Right lobe of liver (tissue), 6 donors: ENCODE data around the gene PIAS1. TPM values are rescaled to one million over a fixed set of nuclear protein-coding genes. Genes with fewer than 3 reads are reported as not detected.

Experiments used
- ATAC-seq, 4 donors: fragments of 200-7000 bp; cut with Tn5 transposase; one replicate each; pipeline ENCODE4 v1.9.1; 2020; ENCODE audit warnings: mild to moderate bottlenecking in 4 of 4, moderate library complexity in 4 of 4
- DNase-seq, 3 donors: peaks; one replicate each; pipeline ENCODE4 v3.0.0-alpha.2; 2020
- H3K27ac ChIP-seq, 3 donors: fragments of 200-600 bp; one replicate each; pipeline ENCODE4 v1.8.0; 2022
- H3K27me3 ChIP-seq, 2 donors: fragments of 200-600 bp; one replicate each; pipeline ENCODE4 v1.8.0; 2022
- H3K36me3 ChIP-seq, 4 donors: fragments of 200-600 bp; sonication (generic) in 1 of 4; one replicate each; pipeline versions ENCODE4 v1.5.1 to v1.8.0; 2017 to 2022; ENCODE audit warnings: control low read depth in 1 of 4
- H3K4me1 ChIP-seq, 4 donors: fragments of 200-600 bp; sonication (generic) in 1 of 4; one replicate each; pipeline versions ENCODE4 v1.5.1 to v1.8.0; 2017 to 2022; ENCODE audit warnings: control low read depth in 1 of 4
- H3K4me3 ChIP-seq, 3 donors: fragments of 200-600 bp; one replicate each; pipeline ENCODE4 v1.8.0; 2022
- H3K9me3 ChIP-seq, 4 donors: fragments of 200-600 bp; sonication (generic) in 1 of 4; one replicate each; pipeline versions ENCODE4 v1.5.1 to v1.8.0; 2017 to 2022; ENCODE audit warnings: control low read depth in 1 of 4
- CTCF ChIP-seq, 4 donors: fragments of 200-600 bp in 3 of 4; fragments of 450-650 bp in 1 of 4; IDR thresholded peaks; one replicate each; pipeline versions ENCODE4 v1.5.1 to v1.8.0; 2016 to 2022; ENCODE audit warnings: antibody characterized with exemption in 4 of 4, mild to moderate bottlenecking in 2 of 4
- POLR2A ChIP-seq: fragments of 450-650 bp; IDR thresholded peaks from one replicate; pipeline ENCODE4 v1.6.1; 2017; ENCODE audit warnings: antibody characterized with exemption, mild to moderate bottlenecking
- WGBS: methylation state at CpG from one replicate; pipeline ENCODE4 v1.1.6; 2018; ENCODE audit warnings: low coverage, low lambda C conversion rate; ENCODE audit not compliant: insufficient coverage; ENCODE audit errors: missing lambda C conversion rate; 5-methylcytosine and 5-hydroxymethylcytosine counted together
- intact Hi-C, 2 donors: fragments of 100-400 bp; cut with DNase I; formaldehyde crosslinking; loops; one replicate each; pipeline versions ENCODE4 v1.11.2 to v1.14.1; 2022
- total RNA-seq, 6 experiments: library from RNA; depleted of rRNA in 2 of 6; stranded (reverse); fragments of >200 nt in 2 of 6; fragmentation: NEBNext Ultra II Directional in 3 of 6; extraction: Animal tissue kit (Norgen Biotek cat#: 25700) in 3 of 6; gene quantifications; one replicate each; pipeline versions ENCODE4 v1.1.0 to v1.2.4, GENCODE V29; 2016 to 2023
- donor health status: DM: no; HTN: yes; CAD: no.
- donor health status: DM: no; HTN: no; CAD: no.
- donor health status: DM: no; HTN: no; CAD: no.
- donor health status: DM: no; HTN: yes; CAD: no.
- donor health status: DM: no; HTN: yes; CAD: no.

The PIAS1 gene
- total RNA-seq, 6 experiments from 2014 or later, result 8.1 to 17.3 (median 13.1) TPM

GRCh38 chr15:68029959-68030358 is 24.2 kb upstream of the PIAS1 start:
- intact Hi-C loops, result no loop called here
- no peak for DNase-seq
- no peaks in the 10 kb centered on the region for H3K9me3 ChIP-seq
- H3K4me1 ChIP-seq, result no peaks in the 10 kb centered on the region
- TF ChIP-seq CTCF (IDR thresholded peaks at IDR 0.05) (no peak), POLR2A (no peak)
- no peaks in the 10 kb centered on the region for H3K27me3 ChIP-seq
- H3K27ac ChIP-seq, result no peak overlapping the region
- H3K36me3 ChIP-seq, result no peaks in the 10 kb centered on the region
- H3K4me3 ChIP-seq, result no peak overlapping the region
- no peak for ATAC-seq

GRCh38 chr15:68031404-68031803 is 22.7 kb upstream of the PIAS1 start:
- H3K27me3 ChIP-seq, result no peaks in the 10 kb centered on the region
- intact Hi-C loops, result no loop called here
- no peak overlapping the region for H3K27ac ChIP-seq
- TF ChIP-seq CTCF (IDR thresholded peaks at IDR 0.05), result no peak
- no peak for TF ChIP-seq POLR2A
- ATAC-seq, result peak; percentile 64 to 85 (median 79)
- DNase-seq, result peak in 1 of 3 donors; percentile 32
- no peaks in the 10 kb centered on the region for H3K9me3 ChIP-seq
- no peak overlapping the region for H3K4me3 ChIP-seq
- no peaks in the 10 kb centered on the region for H3K36me3 ChIP-seq
- WGBS, result 33% methylated on average over 1 of the region's 2 CpGs
- no peaks in the 10 kb centered on the region for H3K4me1 ChIP-seq

DNA sequence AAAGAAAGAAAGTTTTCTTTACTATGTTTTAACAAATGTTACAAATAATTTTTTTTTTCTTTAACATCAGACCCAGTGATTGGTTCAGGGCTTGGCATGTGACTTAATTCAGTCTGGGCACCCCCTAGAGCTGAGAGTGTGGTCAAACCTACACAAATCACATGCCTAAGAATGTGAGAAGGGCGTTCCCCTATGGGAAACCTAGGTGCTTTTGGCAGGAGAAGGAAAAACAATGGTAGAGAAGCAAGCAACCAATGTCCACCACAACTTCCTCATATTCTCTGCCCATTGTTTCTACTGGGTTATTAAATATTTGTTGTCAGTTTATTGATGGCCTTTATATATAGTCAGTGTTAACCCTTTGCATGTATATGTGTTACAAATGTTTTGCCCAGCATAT is 21.4 kb upstream of the PIAS1 start:
- ATAC-seq (no peak), DNase-seq (peak in 1 of 3 donors; percentile 16)
- intact Hi-C loops, result no loop called here
- H3K27me3 ChIP-seq, result no peaks in the 10 kb centered on the region
- 70% methylated on average over 1 of the region's 1 CpG for WGBS
- no peaks in the 10 kb centered on the region for H3K9me3 ChIP-seq
- H3K4me3 ChIP-seq, result no peak overlapping the region
- no peak overlapping the region for H3K27ac ChIP-seq
- TF ChIP-seq CTCF (IDR thresholded peaks at IDR 0.05) (no peak), POLR2A (no peak)
- H3K36me3 ChIP-seq, result no peaks in the 10 kb centered on the region
- H3K4me1 ChIP-seq, result no peaks in the 10 kb centered on the region

GRCh38 chr15:68034081-68034480 is 20.0 kb upstream of the PIAS1 start:
- Histone ChIP-seq H3K9me3 (no peaks in the 10 kb centered on the region), H3K4me3 (no peak overlapping the region), H3K27me3 (no peaks in the 10 kb centered on the region), H3K27ac (no peak overlapping the region), H3K4me1 (no peaks in the 10 kb centered on the region), H3K36me3 (no peaks in the 10 kb centered on the region)
- no peak for TF ChIP-seq POLR2A
- TF ChIP-seq CTCF (IDR thresholded peaks at IDR 0.05), result no peak
- intact Hi-C loops, result no loop called here
- ATAC-seq, result peak in 2 of 4 donors; percentile 19 to 54
- 63% methylated on average over 3 of the region's 3 CpGs for WGBS
- no peak for DNase-seq

- ATAC-seq (no peak), DNase-seq (no peak)
- no peaks in the 10 kb centered on the region for H3K36me3 ChIP-seq
- TF ChIP-seq CTCF (IDR thresholded peaks at IDR 0.05) (no peak), POLR2A (no peak)
- no peaks in the 10 kb centered on the region for H3K4me1 ChIP-seq
- no peak overlapping the region for H3K4me3 ChIP-seq
- intact Hi-C loops, result no loop called here
- no peaks in the 10 kb centered on the region for H3K27me3 ChIP-seq
- H3K9me3 ChIP-seq, result no peaks in the 10 kb centered on the region
- WGBS, result 69% methylated on average over 1 of the region's 1 CpG
- H3K27ac ChIP-seq, result no peak overlapping the region
Observed at GRCh38 chr15:68034719-68035293, 19.3 kb upstream of the PIAS1 start.
